Fibroblast of pulmonary artery (primary cell): ENCODE data around the gene FOXL3.

ENCODE experiments used
- DNase-seq: peaks from one replicate; pipeline ENCODE4 v3.0.0-alpha.2; 2010; ENCODE audit warnings: low read depth
- H3K4me3 ChIP-seq: replicated peaks from 2 replicates; pipeline ENCODE4 v1.5.1; 2011; ENCODE audit warnings: low read depth, mild to moderate bottlenecking, control low read depth, low read length, moderate library complexity
- TF ChIP-seq, protein P1 (sequence below): IDR thresholded peaks from 2 replicates; pipeline ENCODE4 v1.5.1; 2011; ENCODE audit warnings: mild to moderate bottlenecking, control low read depth, low read length, inconsistent platforms; ENCODE audit errors: missing control alignments

FOXL3 gene

DNA sequence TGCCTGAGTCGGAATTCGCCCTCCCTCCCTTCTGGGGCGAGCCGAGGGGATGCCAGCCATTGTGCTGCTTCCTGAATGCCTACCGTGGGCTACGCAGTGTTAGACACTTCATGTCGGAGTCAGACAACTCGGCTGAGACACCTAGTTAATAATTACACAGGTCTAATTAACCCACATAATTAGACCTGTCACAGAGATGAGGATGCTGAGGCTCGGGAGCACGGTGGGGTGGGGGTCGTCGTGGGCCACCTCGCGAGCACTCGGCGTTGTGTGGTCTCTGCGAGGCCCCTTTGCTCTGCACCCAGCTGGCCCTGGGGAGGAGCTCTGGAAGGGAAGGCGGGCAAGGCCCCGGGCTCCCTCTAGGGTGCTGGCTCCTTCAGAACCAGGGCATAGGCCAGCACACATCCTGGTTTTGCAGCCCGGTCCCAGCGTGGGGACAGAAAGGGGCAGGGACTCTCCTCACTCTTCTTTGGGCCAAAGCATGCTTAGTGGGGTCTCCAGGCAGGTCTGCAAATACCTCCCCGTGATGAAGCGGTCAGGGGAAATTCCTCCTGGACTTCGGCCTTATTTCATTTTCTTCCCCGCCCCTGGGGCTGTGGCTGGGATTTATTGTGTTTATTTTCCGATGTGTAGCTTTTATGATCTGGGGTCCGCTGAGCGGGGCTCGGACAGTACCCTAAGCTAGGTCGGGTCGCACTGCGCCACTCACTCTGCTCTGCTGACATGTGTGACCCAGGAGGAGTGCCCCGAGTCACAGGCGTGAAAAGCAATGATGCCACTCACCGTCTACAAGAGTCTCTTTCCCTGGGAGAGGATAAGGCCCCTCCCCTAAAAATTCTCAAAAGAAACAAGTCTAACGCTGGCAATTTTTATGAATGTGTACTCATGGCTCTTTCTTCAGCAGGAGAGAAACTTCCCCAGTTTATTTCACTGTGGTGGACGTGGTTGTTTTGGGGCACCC lies 4.9 kb upstream of the FOXL3 start:
- no peak for DNase-seq
- no peak overlapping the region for H3K4me3 ChIP-seq
- TF ChIP-seq, protein P1, sequence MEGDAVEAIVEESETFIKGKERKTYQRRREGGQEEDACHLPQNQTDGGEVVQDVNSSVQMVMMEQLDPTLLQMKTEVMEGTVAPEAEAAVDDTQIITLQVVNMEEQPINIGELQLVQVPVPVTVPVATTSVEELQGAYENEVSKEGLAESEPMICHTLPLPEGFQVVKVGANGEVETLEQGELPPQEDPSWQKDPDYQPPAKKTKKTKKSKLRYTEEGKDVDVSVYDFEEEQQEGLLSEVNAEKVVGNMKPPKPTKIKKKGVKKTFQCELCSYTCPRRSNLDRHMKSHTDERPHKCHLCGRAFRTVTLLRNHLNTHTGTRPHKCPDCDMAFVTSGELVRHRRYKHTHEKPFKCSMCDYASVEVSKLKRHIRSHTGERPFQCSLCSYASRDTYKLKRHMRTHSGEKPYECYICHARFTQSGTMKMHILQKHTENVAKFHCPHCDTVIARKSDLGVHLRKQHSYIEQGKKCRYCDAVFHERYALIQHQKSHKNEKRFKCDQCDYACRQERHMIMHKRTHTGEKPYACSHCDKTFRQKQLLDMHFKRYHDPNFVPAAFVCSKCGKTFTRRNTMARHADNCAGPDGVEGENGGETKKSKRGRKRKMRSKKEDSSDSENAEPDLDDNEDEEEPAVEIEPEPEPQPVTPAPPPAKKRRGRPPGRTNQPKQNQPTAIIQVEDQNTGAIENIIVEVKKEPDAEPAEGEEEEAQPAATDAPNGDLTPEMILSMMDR = no peak

DNA sequence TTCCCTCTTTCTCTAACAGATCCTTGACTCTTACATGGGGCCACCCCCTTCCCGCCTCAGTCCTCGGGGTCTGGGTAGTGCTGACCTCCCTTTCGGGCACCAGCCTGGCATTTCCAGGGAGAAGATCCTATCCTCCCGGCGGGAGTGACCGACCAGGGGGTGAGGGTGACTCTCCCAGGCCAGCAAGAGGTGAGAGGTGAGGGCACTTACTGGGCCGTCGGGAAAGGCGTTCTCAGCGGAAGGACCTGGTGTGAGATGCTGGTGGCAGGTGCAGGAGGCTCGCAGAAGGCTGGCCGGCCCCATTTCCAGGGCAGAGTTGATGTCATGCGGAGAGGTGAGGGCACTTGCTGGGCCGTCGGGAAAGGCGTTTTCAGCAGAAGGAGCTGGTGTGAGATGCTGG lies 4.2 kb upstream of the FOXL3 start:
- DNase-seq = no peak
- H3K4me3 ChIP-seq = no peak overlapping the region
- TF ChIP-seq, protein P1 = no peak

DNA sequence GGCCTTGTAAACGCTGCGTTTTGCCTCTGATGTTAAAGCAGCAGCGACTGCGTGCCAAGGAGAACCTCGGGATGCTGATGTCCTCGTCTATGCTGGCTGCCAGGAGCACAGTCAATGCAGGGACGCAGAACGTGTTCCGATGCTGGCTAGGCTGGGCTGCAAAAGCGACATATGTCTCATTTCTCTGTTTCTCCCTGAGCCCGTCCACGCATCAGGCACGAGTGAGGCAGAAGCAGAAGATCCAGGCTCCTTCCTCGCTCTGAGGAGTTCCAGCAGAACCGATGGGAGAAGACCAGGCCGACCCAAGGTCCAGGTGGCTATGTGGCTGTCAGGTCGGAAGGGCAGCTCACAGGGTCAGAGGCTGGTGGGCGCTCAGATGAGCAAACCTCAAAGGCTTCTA lies 3.7 kb upstream of the FOXL3 start:
- TF ChIP-seq, protein P1 = no peak
- no peak overlapping the region for H3K4me3 ChIP-seq
- no peak for DNase-seq

DNA sequence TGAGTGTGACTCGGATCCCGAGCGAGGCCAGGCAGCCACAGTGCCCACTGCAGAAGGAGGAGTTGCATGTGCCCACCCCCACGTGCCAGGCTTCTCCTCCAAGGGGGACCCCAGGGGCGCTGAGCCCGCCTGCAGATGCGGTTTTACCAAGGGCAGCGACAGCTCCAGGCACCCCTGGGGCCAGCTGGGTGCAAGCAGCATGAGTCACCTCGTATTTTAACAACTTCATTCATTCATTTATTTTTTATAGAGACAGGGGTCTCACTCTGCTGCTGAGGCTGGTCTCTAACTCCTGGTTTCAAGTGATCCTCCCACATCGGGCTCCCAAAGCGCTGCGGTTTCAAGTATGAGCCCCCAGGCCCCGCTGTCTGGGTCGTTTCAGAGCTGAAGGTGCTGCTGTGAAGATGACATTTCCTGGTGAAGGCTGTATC lies 1.3 kb upstream of the FOXL3 start:
- no peak for DNase-seq
- H3K4me3 ChIP-seq = no peak overlapping the region
- TF ChIP-seq, protein P1 = no peak

DNA sequence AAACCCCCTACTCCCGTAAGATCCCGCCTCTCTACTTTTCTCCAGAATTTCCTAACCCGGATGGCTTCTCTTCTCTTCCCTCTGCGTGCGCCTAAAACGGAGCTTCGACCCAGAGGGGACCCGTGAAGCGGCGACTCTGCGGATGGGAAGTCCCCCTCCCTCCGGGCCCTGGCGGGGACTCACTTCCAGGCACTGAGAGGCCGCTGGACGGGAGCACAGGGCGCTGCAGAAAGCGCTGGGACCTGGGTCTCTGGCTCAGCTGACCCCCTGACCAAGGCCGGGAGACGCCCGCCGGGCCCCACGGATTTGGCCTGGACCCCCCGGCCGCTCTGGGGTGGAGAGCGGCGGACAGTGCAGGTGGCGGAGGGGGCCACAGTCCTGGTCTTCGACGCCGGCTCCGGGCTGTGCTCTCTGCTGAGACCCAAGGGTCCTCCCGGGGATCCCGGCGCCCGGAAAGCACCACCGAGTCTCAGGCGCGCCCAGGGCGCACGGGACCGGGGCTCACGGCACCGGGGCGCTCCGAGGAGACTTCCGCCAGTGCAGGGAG lies 688 bp upstream of the FOXL3 start:
- no peak overlapping the region for H3K4me3 ChIP-seq
- no peak for DNase-seq
- TF ChIP-seq, protein P1 = no peak

DNA sequence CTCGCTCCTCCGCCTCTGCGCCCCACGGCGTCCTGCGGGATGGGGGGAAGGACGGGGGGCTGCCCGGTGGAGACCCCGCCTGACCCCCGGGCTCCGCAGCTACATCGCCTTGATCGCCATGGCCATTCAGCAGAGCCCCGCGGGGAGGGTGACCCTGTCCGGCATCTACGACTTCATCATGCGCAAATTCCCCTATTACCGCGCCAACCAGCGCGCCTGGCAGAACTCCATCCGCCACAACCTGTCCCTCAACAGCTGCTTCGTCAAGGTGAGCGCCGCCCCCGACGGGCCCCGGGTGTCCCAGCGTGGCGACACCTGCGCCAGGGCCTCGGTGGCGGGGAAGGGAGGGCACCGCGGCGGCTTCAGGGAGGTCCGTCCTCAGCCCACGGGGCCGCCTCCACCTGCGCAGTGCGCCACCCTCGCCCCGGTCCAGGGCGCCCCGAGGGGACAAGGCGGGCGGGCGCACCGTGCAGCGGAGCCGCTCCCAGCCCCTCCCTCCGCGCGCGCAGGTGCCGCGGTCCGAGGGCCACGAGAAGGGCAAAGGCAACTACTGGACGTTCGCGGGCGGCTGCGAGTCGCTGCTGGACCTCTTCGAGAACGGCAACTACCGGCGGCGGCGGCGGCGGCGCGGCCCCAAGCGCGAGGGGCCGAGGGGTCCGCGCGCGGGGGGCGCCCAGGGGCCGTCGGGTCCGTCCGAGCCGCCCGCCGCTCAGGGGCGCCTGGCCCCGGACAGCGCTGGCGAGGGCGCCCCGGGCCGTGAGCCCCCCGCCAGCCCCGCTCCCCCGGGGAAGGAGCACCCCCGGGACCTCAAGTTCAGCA lies 793 bp downstream of the FOXL3 start:
- no peak for DNase-seq
- TF ChIP-seq, protein P1 = no peak
- H3K4me3 ChIP-seq = no peak overlapping the region
